HEK293T (cell line): ENCODE results near the gene CHD9NB.

ENCODE experiments used
- CTCF ChIA-PET: fragments of 350-600 bp; formaldehyde crosslinking; extraction: SDS; loops from one replicate; lab custom pipeline; 2021; ENCODE audit warnings: antibody characterized with exemption, inconsistent platforms; lab: Yijun Ruan, JAX
- POLR2A ChIA-PET: fragments of 350-600 bp; formaldehyde crosslinking; extraction: SDS; loops from one replicate; lab custom pipeline; 2020; ENCODE audit warnings: antibody characterized with exemption, inconsistent platforms; lab: Yijun Ruan, JAX
- DNase-seq: peaks from one replicate; pipeline ENCODE4 v3.0.0; 2012; ENCODE audit warnings: mixed read lengths; ENCODE audit errors: extremely low spot score
- ARNT ChIP-seq: fragments of 450-650 bp; IDR thresholded peaks from 2 replicates; pipeline ENCODE4 v1.6.1; 2017; ENCODE audit warnings: mild to moderate bottlenecking
- BHLHE40 ChIP-seq: fragments of 450-650 bp; IDR thresholded peaks from 2 replicates; pipeline ENCODE4 v1.6.1; 2016; ENCODE audit warnings: mild to moderate bottlenecking, moderate library complexity, borderline replicate concordance
- CTBP1 ChIP-seq: fragments of 450-650 bp; IDR thresholded peaks from 2 replicates; pipeline ENCODE4 v1.6.1; 2016; ENCODE audit warnings: borderline replicate concordance
- ELF4 ChIP-seq: fragments of 450-650 bp; IDR thresholded peaks from 2 replicates; pipeline ENCODE4 v1.6.1; 2017; ENCODE audit warnings: antibody characterized with exemption
- FOXA1 ChIP-seq: fragments of 450-650 bp; IDR thresholded peaks from 2 replicates; pipeline ENCODE4 v1.6.1; 2016; ENCODE audit warnings: mild to moderate bottlenecking
- FOXK2 ChIP-seq: fragments of 450-650 bp; IDR thresholded peaks from 2 replicates; pipeline ENCODE4 v1.6.1; 2016; ENCODE audit warnings: mild to moderate bottlenecking
- FOXM1 ChIP-seq: fragments of 450-650 bp; IDR thresholded peaks from 2 replicates; pipeline ENCODE4 v1.6.1; 2017; ENCODE audit warnings: mild to moderate bottlenecking, borderline replicate concordance
- HDGF ChIP-seq: fragments of 450-650 bp; IDR thresholded peaks from 2 replicates; pipeline ENCODE4 v1.6.1; 2017; ENCODE audit warnings: antibody characterized with exemption, borderline replicate concordance
- L3MBTL2 ChIP-seq: fragments of 450-650 bp; conservative IDR thresholded peaks from 2 replicates; pipeline ENCODE4 v1.6.1; 2016; ENCODE audit warnings: mild to moderate bottlenecking
- LEF1 ChIP-seq: fragments of 450-650 bp; IDR thresholded peaks from 2 replicates; pipeline ENCODE4 v1.6.1; 2017; ENCODE audit warnings: mild to moderate bottlenecking, borderline replicate concordance
- NFRKB ChIP-seq: fragments of 450-650 bp; IDR thresholded peaks from 2 replicates; pipeline ENCODE4 v1.6.1; 2016; ENCODE audit warnings: mild to moderate bottlenecking, moderate library complexity
- PKNOX1 ChIP-seq: fragments of 450-650 bp; IDR thresholded peaks from 2 replicates; pipeline ENCODE4 v1.6.1; 2016
- SP1 ChIP-seq: fragments of 450-650 bp; IDR thresholded peaks from 2 replicates; pipeline ENCODE4 v1.6.1; 2017
- SUZ12 ChIP-seq: fragments of 450-650 bp; IDR thresholded peaks from 2 replicates; pipeline ENCODE4 v1.6.1; 2016; ENCODE audit warnings: mild to moderate bottlenecking
- TARDBP ChIP-seq: fragments of 450-650 bp; IDR thresholded peaks from 2 replicates; pipeline ENCODE4 v1.6.1; 2016
- ZNF384 ChIP-seq: fragments of 450-650 bp; IDR thresholded peaks from 2 replicates; pipeline ENCODE4 v1.6.1; 2016

Gene CHD9NB

GRCh38 chr16:53064081-53064578 lies 11.4 kb upstream of the CHD9NB start:
- TF ChIP-seq FOXK2 = no peak
- no peak for TF ChIP-seq SUZ12
- TF ChIP-seq ZNF384 = no peak
- TF ChIP-seq ELF4 = no peak
- TF ChIP-seq SP1 = no peak
- ChIA-PET POLR2A (no interaction called here), CTCF (interaction anchor here (0.7 kb wide), 1 partner anchor 11 kb away, joined by 3 read pairs; no protein-coding TSS in a partner anchor)
- no peak for DNase-seq

- ChIA-PET CTCF (no interaction called here), POLR2A (no interaction called here)
- TF ChIP-seq L3MBTL2 (no peak), ELF4 (no peak), HDGF (no peak)
- DNase-seq = no peak
These were observed 9.0 kb upstream of the CHD9NB start for GRCh38 chr16:53061701-53062159.

GRCh38 chr16:53061256-53061655 lies 8.6 kb upstream of the CHD9NB start:
- no peak for TF ChIP-seq ELF4
- no peak for TF ChIP-seq NFRKB
- TF ChIP-seq BHLHE40 = no peak
- no peak for TF ChIP-seq L3MBTL2
- no peak for TF ChIP-seq HDGF
- no peak for TF ChIP-seq SP1
- TF ChIP-seq LEF1 = no peak
- no peak for DNase-seq
- ChIA-PET POLR2A (no interaction called here), CTCF (no interaction called here)

GRCh38 chr16:53059672-53060071 lies 7.0 kb upstream of the CHD9NB start:
- ChIA-PET POLR2A (no interaction called here), CTCF (no interaction called here)
- TF ChIP-seq CTBP1 (no peak), ELF4 (no peak), ZNF384 (no peak), HDGF (no peak), FOXM1 (no peak), ARNT (no peak), FOXA1 (no peak), SUZ12 (no peak), SP1 (no peak), LEF1 (no peak), PKNOX1 (no peak), L3MBTL2 (no peak), TARDBP (no peak)
- no peak for DNase-seq

- TF ChIP-seq SUZ12 = no peak
- TF ChIP-seq ARNT = no peak
- TF ChIP-seq ELF4 = no peak
- TF ChIP-seq HDGF = no peak
- CTCF ChIA-PET = no interaction called here
- no peak for DNase-seq
- POLR2A ChIA-PET = no interaction called here
These were observed 6.2 kb upstream of the CHD9NB start for GRCh38 chr16:53058882-53059281.

- DNase-seq = no peak
- TF ChIP-seq ELF4 = no peak
- TF ChIP-seq LEF1 = no peak
- TF ChIP-seq HDGF = no peak
- no peak for TF ChIP-seq ARNT
- no peak for TF ChIP-seq BHLHE40
- TF ChIP-seq FOXK2 = no peak
- TF ChIP-seq SUZ12 = no peak
- no peak for TF ChIP-seq TARDBP
- no peak for TF ChIP-seq CTBP1
- TF ChIP-seq PKNOX1 = no peak
- TF ChIP-seq NFRKB = no peak
- ChIA-PET POLR2A (no interaction called here), CTCF (no interaction called here)
These were observed 5.7 kb upstream of the CHD9NB start for GRCh38 chr16:53058441-53058840.

- CTCF ChIA-PET = interaction anchor here (1.0 to 1.2 kb wide), 2 partner anchors 11 to 12 kb away, joined by 3 read pairs; no protein-coding TSS in a partner anchor
- TF ChIP-seq FOXK2 = no peak
- TF ChIP-seq CTBP1 = no peak
- TF ChIP-seq ELF4 = no peak
- TF ChIP-seq ARNT = no peak
- POLR2A ChIA-PET = no interaction called here
- DNase-seq = no peak
These were observed 5.0 kb upstream of the CHD9NB start for GRCh38 chr16:53057658-53058057.

GRCh38 chr16:53056392-53056881 lies 3.7 kb upstream of the CHD9NB start:
- ChIA-PET CTCF (interaction anchor here (1.2 to 1.7 kb wide), 3 partner anchors 9 to 151 kb away, joined by 3 to 7 read pairs (median 4); no protein-coding TSS in a partner anchor), POLR2A (interaction anchor here (3.0 kb wide), 1 partner anchor 152 kb away, joined by 13 read pairs; no protein-coding TSS in a partner anchor)
- no peak for DNase-seq
- TF ChIP-seq SUZ12 (no peak), SP1 (no peak), ARNT (no peak), FOXM1 (no peak), NFRKB (no peak), PKNOX1 (no peak), BHLHE40 (no peak), L3MBTL2 (no peak), TARDBP (no peak), FOXK2 (no peak)
